Measurements from ENCODE around the gene HSPH1.

HSPH1 gene

GRCh38 chr13:31201341-31202031 is 39.8 kb upstream of the HSPH1 start:
- TF ChIP-seq CTCF (conservative IDR thresholded peaks at IDR 0.05) (no peak), ZFX (IDR thresholded peaks at IDR 0.05) (no peak)

GRCh38 chr13:31200637-31200971 is 38.9 kb upstream of the HSPH1 start:
- no peak for TF ChIP-seq CTCF (conservative IDR thresholded peaks at IDR 0.05)
- peak; percentile 98 for TF ChIP-seq ZFX (IDR thresholded peaks at IDR 0.05)
- peak overlapping the region; percentile 86 for H3K27ac ChIP-seq

More at GRCh38 chr13:31201341-31202031, 39.8 kb upstream of the HSPH1 start:
- H3K27ac ChIP-seq = peak overlapping the region; percentile 86

GRCh38 chr13:31199849-31200636 is 38.3 kb upstream of the HSPH1 start, which contains the start of gene B3GLCT:
Gene B3GLCT, plus strand, starts transcription at chr13:31199975. Its CDS starts 110 bp downstream, at chr13:31200085.
- H3K27ac ChIP-seq = peak within 1 kb of the TSS; percentile 86
- TF ChIP-seq ZFX (IDR thresholded peaks at IDR 0.05) (no peak; the same call in 1 of the 2 replicates), CTCF (conservative IDR thresholded peaks at IDR 0.05) (peak; percentile 100)

- peak overlapping the region; percentile 86 for H3K27ac ChIP-seq
- TF ChIP-seq CTCF (conservative IDR thresholded peaks at IDR 0.05) = no peak
- TF ChIP-seq ZFX (IDR thresholded peaks at IDR 0.05) = no peak
These were observed 37.8 kb upstream of the HSPH1 start for GRCh38 chr13:31199527-31199848.

- TF ChIP-seq ZFX (IDR thresholded peaks at IDR 0.05) = no peak
- TF ChIP-seq CTCF (conservative IDR thresholded peaks at IDR 0.05) = no peak
- no peak overlapping the region for H3K27ac ChIP-seq
These were observed 36.8 kb upstream of the HSPH1 start for GRCh38 chr13:31198519-31198918.

- H3K27ac ChIP-seq = no peak overlapping the region
- no peak for TF ChIP-seq CTCF (conservative IDR thresholded peaks at IDR 0.05)
These were observed 35.3 kb upstream of the HSPH1 start for GRCh38 chr13:31196992-31197391.

- TF ChIP-seq CTCF (conservative IDR thresholded peaks at IDR 0.05) (no peak), ZFX (IDR thresholded peaks at IDR 0.05) (no peak)
- H3K27ac ChIP-seq = no peak overlapping the region
These were observed 33.9 kb upstream of the HSPH1 start for GRCh38 chr13:31195616-31196015.

Measured in C4-2B (cell line).